Nephron progenitor cell (in vitro differentiated cells): ENCODE measurements around the gene LCN1.
A peak's percentile ranks its signal among the peaks of the same experiment; 100 is the strongest.

Experiments used
- DNase-seq: peaks from one replicate; pipeline ENCODE4 v3.0.0; 2021
- H3K27ac Mint-ChIP-seq: 2 replicates; pipeline ENCODE4 v1.8.0; 2021; ENCODE audit warnings: mild to moderate bottlenecking, moderate library complexity, mixed read lengths
- H3K27me3 Mint-ChIP-seq: 2 replicates; pipeline ENCODE4 v1.8.0; 2021; ENCODE audit warnings: mild to moderate bottlenecking, low read depth, mixed read lengths; ENCODE audit not compliant: poor library complexity
- H3K36me3 Mint-ChIP-seq: 2 replicates; pipeline ENCODE4 v1.8.0; 2021; ENCODE audit warnings: low read depth, mixed read lengths
- H3K4me1 Mint-ChIP-seq: 2 replicates; pipeline ENCODE4 v1.8.0; 2021; ENCODE audit warnings: mixed read lengths
- H3K4me3 Mint-ChIP-seq: 2 replicates; pipeline ENCODE4 v1.8.0; 2021; ENCODE audit warnings: mild to moderate bottlenecking, moderate library complexity, mixed read lengths
- H3K9me3 Mint-ChIP-seq: 2 replicates; pipeline ENCODE4 v1.8.0; 2021; ENCODE audit warnings: mild to moderate bottlenecking, moderate library complexity, mixed read lengths
- TF ChIP-seq, protein P1 (sequence below): fragments of 200-600 bp; sonication (generic); IDR thresholded peaks from 2 replicates; pipeline ENCODE4 v1.5.0; 2021; ENCODE audit warnings: antibody characterized with exemption

The LCN1 gene

GRCh38 chr9:135482015-135482754 is 39.1 kb upstream of the LCN1 start:
- TF ChIP-seq, protein P1, sequence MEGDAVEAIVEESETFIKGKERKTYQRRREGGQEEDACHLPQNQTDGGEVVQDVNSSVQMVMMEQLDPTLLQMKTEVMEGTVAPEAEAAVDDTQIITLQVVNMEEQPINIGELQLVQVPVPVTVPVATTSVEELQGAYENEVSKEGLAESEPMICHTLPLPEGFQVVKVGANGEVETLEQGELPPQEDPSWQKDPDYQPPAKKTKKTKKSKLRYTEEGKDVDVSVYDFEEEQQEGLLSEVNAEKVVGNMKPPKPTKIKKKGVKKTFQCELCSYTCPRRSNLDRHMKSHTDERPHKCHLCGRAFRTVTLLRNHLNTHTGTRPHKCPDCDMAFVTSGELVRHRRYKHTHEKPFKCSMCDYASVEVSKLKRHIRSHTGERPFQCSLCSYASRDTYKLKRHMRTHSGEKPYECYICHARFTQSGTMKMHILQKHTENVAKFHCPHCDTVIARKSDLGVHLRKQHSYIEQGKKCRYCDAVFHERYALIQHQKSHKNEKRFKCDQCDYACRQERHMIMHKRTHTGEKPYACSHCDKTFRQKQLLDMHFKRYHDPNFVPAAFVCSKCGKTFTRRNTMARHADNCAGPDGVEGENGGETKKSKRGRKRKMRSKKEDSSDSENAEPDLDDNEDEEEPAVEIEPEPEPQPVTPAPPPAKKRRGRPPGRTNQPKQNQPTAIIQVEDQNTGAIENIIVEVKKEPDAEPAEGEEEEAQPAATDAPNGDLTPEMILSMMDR, result no peak
- Mint-ChIP-seq H3K27ac (no peak overlapping the region), H3K4me1 (peaks cover 19% of the 10 kb centered on the region), H3K9me3 (no peaks in the 10 kb centered on the region), H3K4me3 (peak overlapping the region; percentile 78), H3K36me3 (peaks cover 27% of the 10 kb centered on the region), H3K27me3 (no peaks in the 10 kb centered on the region)
- no peak for DNase-seq

GRCh38 chr9:135484460-135485277 is 36.6 kb upstream of the LCN1 start:
- no peaks in the 10 kb centered on the region for H3K9me3 Mint-ChIP-seq
- peaks cover 34% of the 10 kb centered on the region for H3K36me3 Mint-ChIP-seq
- H3K4me1 Mint-ChIP-seq, result peaks cover 12% of the 10 kb centered on the region
- H3K4me3 Mint-ChIP-seq, result no peak overlapping the region
- TF ChIP-seq, protein P1, result no peak
- DNase-seq, result no peak
- H3K27me3 Mint-ChIP-seq, result no peaks in the 10 kb centered on the region
- H3K27ac Mint-ChIP-seq, result no peak overlapping the region

DNA sequence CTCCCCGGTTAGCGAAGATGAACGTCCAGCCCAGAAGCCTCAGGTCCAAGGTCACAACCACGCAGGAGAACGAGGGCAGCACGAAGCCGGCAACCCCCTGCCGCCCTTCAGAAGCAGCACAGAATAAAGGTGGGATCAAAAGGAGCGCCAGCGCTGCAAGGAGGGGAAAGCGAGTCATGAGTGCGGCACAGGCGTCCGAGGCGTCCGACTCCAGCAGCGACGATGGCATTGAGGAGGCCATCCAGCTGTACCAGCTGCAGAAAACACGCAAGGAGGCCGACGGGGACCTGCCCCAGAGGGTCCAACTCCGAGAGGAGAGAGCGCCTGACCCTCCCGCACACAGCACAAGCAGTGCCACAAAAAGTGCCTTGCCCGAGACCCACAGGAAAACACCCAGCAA is 35.9 kb upstream of the LCN1 start:
- peaks cover 15% of the 10 kb centered on the region for H3K4me1 Mint-ChIP-seq
- TF ChIP-seq, protein P1, result no peak
- no peaks in the 10 kb centered on the region for H3K27me3 Mint-ChIP-seq
- H3K36me3 Mint-ChIP-seq, result peaks cover 34% of the 10 kb centered on the region
- H3K4me3 Mint-ChIP-seq, result no peak overlapping the region
- peak overlapping the region; percentile 74 for H3K27ac Mint-ChIP-seq
- H3K9me3 Mint-ChIP-seq, result no peaks in the 10 kb centered on the region
- no peak for DNase-seq

DNA sequence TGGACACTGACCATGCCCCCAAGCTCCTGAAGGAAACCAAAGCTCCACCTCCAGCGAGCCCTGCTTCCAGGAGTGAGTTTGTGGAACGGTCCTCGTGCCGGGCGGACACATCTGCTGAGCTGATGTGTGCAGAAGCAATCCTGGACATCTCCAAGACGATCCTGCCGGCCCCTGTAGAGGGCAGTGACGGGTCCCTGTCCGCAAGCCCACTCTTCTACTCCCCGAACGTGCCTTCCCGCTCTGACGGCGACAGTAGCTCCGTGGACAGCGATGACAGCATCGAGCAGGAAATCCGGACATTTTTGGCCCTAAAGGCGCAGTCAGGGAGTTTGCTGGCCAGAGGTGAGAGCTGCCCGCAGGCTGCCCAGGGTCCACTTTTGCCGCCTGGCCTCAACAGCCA is 35.4 kb upstream of the LCN1 start:
- DNase-seq, result no peak
- no peak overlapping the region for H3K4me3 Mint-ChIP-seq
- H3K4me1 Mint-ChIP-seq, result peaks cover 17% of the 10 kb centered on the region
- H3K36me3 Mint-ChIP-seq, result peaks cover 34% of the 10 kb centered on the region
- TF ChIP-seq, protein P1, result no peak
- no peaks in the 10 kb centered on the region for H3K27me3 Mint-ChIP-seq
- no peaks in the 10 kb centered on the region for H3K9me3 Mint-ChIP-seq
- no peak overlapping the region for H3K27ac Mint-ChIP-seq

DNA sequence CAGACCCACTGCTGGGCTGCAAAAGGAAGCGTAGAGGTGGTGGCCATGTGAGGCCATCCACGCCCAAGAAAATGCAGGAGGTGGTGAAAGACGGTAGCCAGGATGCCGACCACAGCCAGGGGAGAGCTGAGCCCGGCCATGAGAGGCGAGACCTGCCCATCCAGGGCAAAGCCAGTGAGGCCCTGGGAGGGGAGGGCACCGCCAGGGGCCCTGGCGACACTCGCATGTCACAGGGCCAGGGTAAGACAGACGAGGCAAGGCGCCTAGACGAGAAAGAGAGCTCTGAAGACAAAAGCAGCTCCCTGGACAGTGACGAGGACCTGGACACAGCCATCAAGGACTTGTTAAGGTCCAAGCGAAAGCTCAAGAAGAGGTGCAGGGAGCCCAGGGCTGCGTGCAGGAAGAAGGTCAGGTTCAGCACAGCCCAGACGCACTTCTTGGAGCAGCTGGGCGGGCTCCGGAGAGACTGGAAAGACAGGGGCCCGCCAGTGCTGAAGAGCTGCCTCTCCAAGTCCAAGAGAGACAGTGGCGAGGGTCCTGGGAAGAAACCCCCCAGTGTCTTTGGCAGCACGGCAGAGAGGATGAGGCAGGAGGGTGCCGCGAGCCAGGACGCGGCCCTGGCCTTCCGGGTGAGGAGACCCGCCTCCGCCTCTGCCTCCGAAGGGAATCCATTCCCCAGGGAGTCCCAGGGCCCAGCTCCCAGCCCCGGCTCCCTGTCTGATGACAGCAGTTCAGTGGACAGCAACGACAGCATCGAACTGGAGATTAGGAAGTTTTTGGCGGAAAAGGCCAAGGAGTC is 34.8 kb upstream of the LCN1 start:
- peaks cover 34% of the 10 kb centered on the region for H3K36me3 Mint-ChIP-seq
- H3K4me1 Mint-ChIP-seq, result peaks cover 21% of the 10 kb centered on the region
- no peak for DNase-seq
- H3K27me3 Mint-ChIP-seq, result peaks cover 2% of the 10 kb centered on the region
- no peak overlapping the region for H3K27ac Mint-ChIP-seq
- no peak overlapping the region for H3K4me3 Mint-ChIP-seq
- H3K9me3 Mint-ChIP-seq, result no peaks in the 10 kb centered on the region
- TF ChIP-seq, protein P1, result no peak
